ENCODE data around the gene DBP.

GRCh38 chr19:48607359-48607755 is 29.8 kb downstream of the DBP start:
- TF ChIP-seq CTCF (IDR thresholded peaks at IDR 0.05): no peak
- TF ChIP-seq POLR2A (IDR thresholded peaks at IDR 0.05): no peak
- no peak for TF ChIP-seq POLR2AphosphoS5 (IDR thresholded peaks at IDR 0.05)

Measured in prostate gland (tissue), 2 donors.